Trophoblast cell (in vitro differentiated cells and primary cell): ENCODE measurements around the gene SPTA1.

ENCODE experiments used
- DNase-seq, 2 donors: peaks; one replicate each; pipeline ENCODE4 v3.0.0-alpha.2; 2016
- H2AFZ ChIP-seq: 2 replicates; pipeline ENCODE4 v1.6.1; 2013; ENCODE audit warnings: low read length, moderate library complexity, mild to moderate bottlenecking; ENCODE audit not compliant: insufficient read depth, poor library complexity
- H2AK5ac ChIP-seq: 2 replicates; pipeline ENCODE4 v1.6.1; 2013; ENCODE audit warnings: mild to moderate bottlenecking, low read length
- H2BK120ac ChIP-seq: 2 replicates; pipeline ENCODE4 v1.6.1; 2013; ENCODE audit warnings: low read length, mild to moderate bottlenecking, moderate library complexity; ENCODE audit not compliant: insufficient read depth, poor library complexity
- H2BK12ac ChIP-seq: 2 replicates; pipeline ENCODE4 v1.6.1; 2013; ENCODE audit warnings: mild to moderate bottlenecking, low read length, moderate library complexity
- H2BK5ac ChIP-seq: 2 replicates; pipeline ENCODE4 v1.6.1; 2013; ENCODE audit warnings: low read length, low read depth, moderate library complexity, mild to moderate bottlenecking; ENCODE audit not compliant: poor library complexity
- H3K14ac ChIP-seq: 2 replicates; pipeline ENCODE4 v1.6.1; 2013; ENCODE audit warnings: mild to moderate bottlenecking, low read length
- H3K18ac ChIP-seq: 2 replicates; pipeline ENCODE4 v1.6.1; 2013; ENCODE audit warnings: mild to moderate bottlenecking, low read length
- H3K23ac ChIP-seq: 2 replicates; pipeline ENCODE4 v1.6.1; 2013; ENCODE audit warnings: low read length
- H3K27ac ChIP-seq: 2 replicates; pipeline ENCODE4 v1.5.1; 2013; ENCODE audit warnings: low read depth, mild to moderate bottlenecking, inconsistent platforms, low read length, moderate library complexity
- H3K27me3 ChIP-seq: 2 replicates; pipeline ENCODE4 v1.6.1; 2013; ENCODE audit warnings: inconsistent platforms, mild to moderate bottlenecking, low read length, moderate library complexity; ENCODE audit not compliant: insufficient read depth
- H3K36me3 ChIP-seq, 2 experiments: 1 replicate in 1 of 2; 2 replicates in 1 of 2; pipeline ENCODE4 v1.6.1; 2013; ENCODE audit warnings: low read length in 2 of 2, mild to moderate bottlenecking in 2 of 2, moderate library complexity in 1 of 2; ENCODE audit not compliant: insufficient read depth in 2 of 2, control insufficient read depth in 1 of 2
- H3K4ac ChIP-seq: 2 replicates; pipeline ENCODE4 v1.6.1; 2013; ENCODE audit warnings: low read depth, mild to moderate bottlenecking, low read length, moderate library complexity
- H3K4me1 ChIP-seq, 2 experiments: 1 replicate in 1 of 2; 2 replicates in 1 of 2; pipeline ENCODE4 v1.6.1; 2013; ENCODE audit warnings: low read length in 2 of 2, mild to moderate bottlenecking in 2 of 2, moderate library complexity in 1 of 2; ENCODE audit not compliant: insufficient read depth in 2 of 2, control insufficient read depth in 1 of 2
- H3K4me2 ChIP-seq: 2 replicates; pipeline ENCODE4 v1.6.1; 2013; ENCODE audit warnings: inconsistent platforms, mild to moderate bottlenecking, low read length, moderate library complexity
- H3K4me3 ChIP-seq: 2 replicates; pipeline ENCODE4 v1.5.1; 2013; ENCODE audit warnings: mild to moderate bottlenecking, low read depth, low read length, inconsistent platforms
- H3K79me1 ChIP-seq: one replicate; pipeline ENCODE4 v1.6.1; 2013; ENCODE audit warnings: low read length
- H3K79me2 ChIP-seq: 2 replicates; pipeline ENCODE4 v1.6.1; 2013; ENCODE audit warnings: low read length, mild to moderate bottlenecking; ENCODE audit not compliant: control insufficient read depth, insufficient read depth, poor library complexity
- H3K9ac ChIP-seq: 2 replicates; pipeline ENCODE4 v1.6.1; 2013; ENCODE audit warnings: mild to moderate bottlenecking, low read length
- H3K9me3 ChIP-seq: 2 replicates; pipeline ENCODE4 v1.6.1; 2013; ENCODE audit warnings: low read depth, mild to moderate bottlenecking, control low read depth, inconsistent platforms, low read length; ENCODE audit not compliant: insufficient read depth
- H4K12ac ChIP-seq: 2 replicates; pipeline ENCODE4 v1.6.1; 2013; ENCODE audit warnings: low read depth, mild to moderate bottlenecking, low read length, moderate library complexity
- H4K8ac ChIP-seq: 2 replicates; pipeline ENCODE4 v1.6.1; 2013; ENCODE audit warnings: low read depth, mild to moderate bottlenecking, low read length, moderate library complexity
- H4K91ac ChIP-seq: one replicate; pipeline ENCODE4 v1.6.1; 2013; ENCODE audit warnings: low read depth, mild to moderate bottlenecking, low read length, moderate library complexity
- WGBS: extraction: QIAGEN DNeasy Blood & Tissue Kit; methylation state at CpG from one replicate; pipeline ENCODE4 v1.1.7; 2013; ENCODE audit warnings: missing lambda C conversion rate; ENCODE audit not compliant: insufficient read length, insufficient coverage; ENCODE audit errors: extremely low coverage; 5-methylcytosine and 5-hydroxymethylcytosine counted together

SPTA1 gene

DNA sequence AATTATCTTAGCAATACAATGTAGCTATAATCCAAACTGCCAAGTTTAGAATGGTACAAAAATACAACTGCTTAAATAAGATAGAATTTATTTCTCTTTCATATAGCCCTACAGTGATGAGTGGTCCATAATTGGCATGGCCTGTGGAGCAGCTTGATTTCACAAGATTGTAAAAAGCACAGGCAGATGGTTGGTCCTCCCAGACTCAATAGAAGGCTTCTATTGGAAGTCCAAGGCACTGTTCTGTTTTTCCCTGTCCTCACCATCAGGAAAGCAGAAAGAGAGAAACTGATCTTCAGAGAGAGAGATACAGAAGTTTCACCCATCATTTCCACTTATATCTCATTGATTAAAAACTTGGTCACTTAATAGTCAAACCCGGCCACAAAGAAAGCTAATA is 114.3 kb downstream of the SPTA1 start:
- Histone ChIP-seq H3K23ac (no peak overlapping the region), H3K36me3 (no peaks in the 10 kb centered on the region), H2BK5ac (no peak overlapping the region), H2BK120ac (no peak overlapping the region), H3K4me2 (no peak overlapping the region), H3K79me1 (no peaks in the 10 kb centered on the region), H3K9ac (no peak overlapping the region), H3K14ac (no peak overlapping the region), H3K27ac (no peak overlapping the region), H4K91ac (no peak overlapping the region), H3K9me3 (no peaks in the 10 kb centered on the region), H4K8ac (no peak overlapping the region), H4K12ac (no peak overlapping the region), H3K4ac (no peak overlapping the region), H3K27me3 (no peaks in the 10 kb centered on the region), H3K18ac (no peak overlapping the region), H2AK5ac (no peak overlapping the region), H3K4me3 (no peak overlapping the region), H2AFZ (no peak overlapping the region), H3K4me1 (no peaks in the 10 kb centered on the region), H2BK12ac (no peak overlapping the region), H3K79me2 (no peaks in the 10 kb centered on the region)
- no peak for DNase-seq
- WGBS, result no CpG with 5 or more reads among the region's 1 CpG

DNA sequence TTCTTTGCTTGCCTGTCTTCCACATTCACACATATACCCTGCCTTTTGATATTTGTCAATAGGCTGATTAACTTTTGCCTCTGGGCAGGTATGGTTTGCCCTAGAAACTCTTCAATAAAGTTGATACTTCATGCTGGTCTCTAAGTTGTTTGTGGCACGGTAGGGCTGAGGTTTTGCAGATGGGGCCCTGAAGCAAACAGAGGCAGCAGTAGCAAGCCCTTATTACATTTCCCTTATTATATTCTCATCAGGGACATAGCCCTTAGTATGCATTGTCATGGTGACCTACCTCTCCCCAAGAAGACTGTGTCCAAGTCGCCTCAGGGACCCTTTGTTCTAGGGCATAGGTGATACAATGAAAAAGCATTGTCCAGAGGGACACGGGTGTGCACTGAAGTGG is 116.0 kb downstream of the SPTA1 start, which contains the start of gene OR6P1:
TSS of gene OR6P1 (minus strand) at position 101 of the 400 bp plus-strand sequence. CDS start 6,976 bp downstream, outside the sequence.
- Histone ChIP-seq H3K27me3 (no peaks in the 10 kb centered on the region), H3K9me3 (no peaks in the 10 kb centered on the region), H3K79me1 (no peaks in the 10 kb centered on the region), H3K9ac (no peak within 1 kb of the TSS), H4K12ac (no peak within 1 kb of the TSS), H2BK5ac (no peak within 1 kb of the TSS), H2AFZ (no peak within 1 kb of the TSS), H3K4me2 (no peak within 1 kb of the TSS), H2BK12ac (no peak within 1 kb of the TSS), H3K14ac (no peak within 1 kb of the TSS), H3K23ac (no peak within 1 kb of the TSS), H3K4me1 (no peaks in the 10 kb centered on the region), H3K36me3 (no peaks in the 10 kb centered on the region), H3K4ac (no peak within 1 kb of the TSS), H2AK5ac (no peak within 1 kb of the TSS), H3K27ac (no peak within 1 kb of the TSS), H3K79me2 (no peaks in the 10 kb centered on the region), H4K8ac (no peak within 1 kb of the TSS), H2BK120ac (no peak within 1 kb of the TSS), H3K18ac (no peak within 1 kb of the TSS), H3K4me3 (no peak within 1 kb of the TSS), H4K91ac (no peak within 1 kb of the TSS)
- DNase-seq, result no peak
- no CpG with 5 or more reads among the region's 3 CpGs for WGBS

DNA sequence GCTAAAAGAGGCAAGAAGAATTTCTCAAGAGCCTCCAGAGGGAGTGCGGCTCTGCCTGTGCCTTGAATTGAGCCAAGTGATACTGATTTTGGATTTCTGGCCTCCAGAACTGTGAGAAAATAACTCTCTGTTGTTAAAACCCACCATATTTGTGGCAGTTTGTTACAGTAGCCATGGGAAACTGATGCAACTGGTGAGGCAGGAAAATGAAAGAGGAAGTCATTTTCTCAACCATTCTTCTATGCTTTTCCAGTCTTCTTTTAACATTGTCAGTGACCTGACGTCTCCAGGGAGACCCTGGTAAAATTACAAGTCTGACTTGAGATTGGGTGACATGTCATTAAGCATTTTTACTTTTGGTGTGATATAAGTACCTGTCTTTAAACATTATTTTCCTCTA is 121.9 kb downstream of the SPTA1 start:
- H2AFZ ChIP-seq, result no peak overlapping the region
- no peak overlapping the region for H3K27ac ChIP-seq
- no CpG with 5 or more reads among the region's 2 CpGs for WGBS
- H3K36me3 ChIP-seq, result no peaks in the 10 kb centered on the region
- DNase-seq, result no peak
- no peak overlapping the region for H4K12ac ChIP-seq
- no peak overlapping the region for H3K4ac ChIP-seq
- H3K4me2 ChIP-seq, result no peak overlapping the region
- H2AK5ac ChIP-seq, result no peak overlapping the region
- no peaks in the 10 kb centered on the region for H3K9me3 ChIP-seq
- no peak overlapping the region for H3K4me3 ChIP-seq
- no peak overlapping the region for H3K14ac ChIP-seq
- no peak overlapping the region for H2BK120ac ChIP-seq
- H3K79me1 ChIP-seq, result no peaks in the 10 kb centered on the region
- no peaks in the 10 kb centered on the region for H3K79me2 ChIP-seq
- no peak overlapping the region for H2BK12ac ChIP-seq
- no peak overlapping the region for H3K23ac ChIP-seq
- H3K4me1 ChIP-seq, result no peaks in the 10 kb centered on the region
- no peak overlapping the region for H4K8ac ChIP-seq
- H2BK5ac ChIP-seq, result no peak overlapping the region
- no peaks in the 10 kb centered on the region for H3K27me3 ChIP-seq
- no peak overlapping the region for H3K18ac ChIP-seq
- no peak overlapping the region for H3K9ac ChIP-seq
- H4K91ac ChIP-seq, result no peak overlapping the region

DNA sequence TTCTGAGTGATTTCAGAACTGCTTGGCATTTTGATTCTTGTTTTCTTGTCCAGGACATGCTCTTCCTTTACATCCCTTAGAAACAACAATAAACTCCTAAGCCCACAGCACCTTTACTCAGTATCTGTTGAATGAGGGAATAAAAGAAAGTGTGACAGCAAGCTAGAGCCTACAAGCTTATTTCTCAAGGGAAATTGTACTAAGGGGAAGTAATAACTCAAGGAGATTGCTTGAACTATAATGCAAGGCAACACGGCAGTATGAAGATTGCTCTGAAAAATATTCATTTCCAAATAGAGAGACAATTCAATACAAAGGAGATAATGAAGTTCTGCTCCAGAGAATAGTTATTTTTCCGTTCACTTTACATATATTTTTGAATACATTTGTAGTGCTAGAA is 122.7 kb downstream of the SPTA1 start:
- Histone ChIP-seq H3K9me3 (no peaks in the 10 kb centered on the region), H3K4ac (no peak overlapping the region), H4K12ac (no peak overlapping the region), H3K18ac (no peak overlapping the region), H4K8ac (no peak overlapping the region), H3K27ac (no peak overlapping the region), H3K4me2 (no peak overlapping the region), H3K79me1 (no peaks in the 10 kb centered on the region), H2AK5ac (no peak overlapping the region), H2BK12ac (no peak overlapping the region), H2BK5ac (no peak overlapping the region), H3K79me2 (no peaks in the 10 kb centered on the region), H3K4me3 (no peak overlapping the region), H3K4me1 (no peaks in the 10 kb centered on the region), H3K23ac (no peak overlapping the region), H2AFZ (no peak overlapping the region), H3K9ac (no peak overlapping the region), H4K91ac (no peak overlapping the region), H3K27me3 (no peaks in the 10 kb centered on the region), H3K36me3 (no peaks in the 10 kb centered on the region), H2BK120ac (no peak overlapping the region), H3K14ac (no peak overlapping the region)
- no peak for DNase-seq
- no CpG with 5 or more reads among the region's 2 CpGs for WGBS
